ENCODE data around the gene SSBP3.
A peak's percentile ranks its signal among the peaks of the same experiment; 100 is the strongest.
"Not testable (repeated sequence)": the region's sequence is repeated elsewhere in the genome, so short reads cannot be mapped to it uniquely, and the experiment has no call there.

SSBP3 gene

DNA sequence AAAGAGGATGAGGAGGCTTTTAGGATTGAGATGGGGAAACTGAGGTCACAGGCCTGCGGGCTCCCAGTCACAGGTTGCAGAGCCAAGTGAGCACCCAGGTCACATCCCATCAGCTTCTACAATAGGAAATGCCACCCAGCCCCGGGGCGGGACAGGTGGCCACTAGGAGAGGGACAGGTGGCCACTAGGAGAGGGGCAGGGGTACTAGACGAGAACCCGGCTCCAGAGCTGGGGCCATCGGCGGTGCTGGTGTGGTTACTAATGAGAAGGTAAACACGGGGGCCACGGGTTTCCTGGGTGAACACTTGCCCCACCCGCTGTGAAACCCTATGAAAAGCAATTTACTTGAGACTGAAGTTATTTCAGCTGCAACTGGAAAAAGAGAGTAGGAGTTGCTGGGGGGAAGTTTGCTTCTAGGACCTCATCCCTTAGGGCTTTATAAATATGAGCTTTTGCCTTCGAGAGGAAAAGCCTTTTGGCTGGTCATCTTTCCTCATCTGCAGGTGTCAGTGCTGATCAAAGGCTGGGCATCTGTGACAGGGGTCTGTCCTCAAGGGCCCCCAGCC, 153.7 kb downstream of the SSBP3 start:
- DNase-seq (ENCODE audit: extremely low read depth in 1 of 2, low read depth in 1 of 2): no peak

- no peak for DNase-seq (ENCODE audit: extremely low read depth in 1 of 2, low read depth in 1 of 2)
Observed at GRCh38 chr1:54250670-54251069, 155.5 kb downstream of the SSBP3 start.

- DNase-seq (ENCODE audit: extremely low read depth in 1 of 2, low read depth in 1 of 2): no peak
Observed at GRCh38 chr1:54249819-54250435, 156.3 kb downstream of the SSBP3 start.

DNA sequence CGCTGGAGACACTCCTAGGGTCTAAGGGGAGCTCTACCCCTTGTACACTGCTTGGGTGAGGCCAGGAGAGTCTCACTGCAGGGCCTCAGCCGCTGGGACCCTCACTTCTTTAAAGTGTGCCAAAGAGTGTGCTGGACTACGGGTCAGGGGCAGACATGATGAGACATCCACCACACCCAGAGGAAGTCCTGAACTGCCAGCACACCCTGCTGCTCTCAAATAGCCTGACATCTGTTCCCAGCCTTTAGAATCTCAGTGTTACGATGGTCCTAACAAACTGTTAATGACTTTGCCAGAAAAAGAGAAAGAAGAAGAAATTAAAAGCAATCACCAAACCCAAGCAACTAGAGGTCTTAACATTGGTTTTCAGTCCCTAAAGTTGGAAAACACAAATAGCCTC, 157.2 kb downstream of the SSBP3 start:
- DNase-seq (ENCODE audit: extremely low read depth in 1 of 2, low read depth in 1 of 2): no peak

DNA sequence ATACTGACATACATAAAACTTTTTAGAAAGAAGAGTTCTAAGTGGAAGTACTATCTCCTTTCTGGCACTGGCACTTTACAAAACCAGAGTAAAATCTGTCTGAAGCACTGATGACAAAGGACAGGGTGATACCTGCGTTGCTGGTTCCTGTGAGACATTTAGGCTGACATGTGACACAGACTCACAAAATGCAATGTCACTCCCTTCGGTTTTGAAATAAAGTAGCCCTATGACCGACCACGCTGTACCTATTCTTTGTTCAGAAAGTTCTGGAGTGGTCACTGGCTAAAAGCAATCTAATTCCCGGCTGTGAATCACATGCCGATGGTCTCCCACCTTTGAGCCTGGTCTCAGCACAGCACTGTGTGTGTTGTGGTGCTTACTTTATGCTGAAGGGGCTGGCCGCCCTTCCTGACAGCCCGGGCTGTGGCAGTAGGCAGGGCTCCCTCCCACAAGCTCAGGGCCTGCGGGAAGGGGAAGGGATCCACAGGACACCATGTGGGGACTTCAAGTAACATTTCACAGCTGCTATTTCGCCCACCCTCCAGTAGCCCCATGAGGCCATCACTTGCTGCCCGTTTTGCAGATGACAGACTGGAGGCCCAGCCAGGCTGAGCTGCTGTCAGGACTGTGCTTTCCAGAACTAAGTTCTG, 158.2 kb downstream of the SSBP3 start:
- no peak for DNase-seq (ENCODE audit: extremely low read depth in 1 of 2, low read depth in 1 of 2)

- no peak for DNase-seq (ENCODE audit: extremely low read depth in 1 of 2, low read depth in 1 of 2)
Observed at GRCh38 chr1:54246116-54246721, 160.0 kb downstream of the SSBP3 start.

DNA sequence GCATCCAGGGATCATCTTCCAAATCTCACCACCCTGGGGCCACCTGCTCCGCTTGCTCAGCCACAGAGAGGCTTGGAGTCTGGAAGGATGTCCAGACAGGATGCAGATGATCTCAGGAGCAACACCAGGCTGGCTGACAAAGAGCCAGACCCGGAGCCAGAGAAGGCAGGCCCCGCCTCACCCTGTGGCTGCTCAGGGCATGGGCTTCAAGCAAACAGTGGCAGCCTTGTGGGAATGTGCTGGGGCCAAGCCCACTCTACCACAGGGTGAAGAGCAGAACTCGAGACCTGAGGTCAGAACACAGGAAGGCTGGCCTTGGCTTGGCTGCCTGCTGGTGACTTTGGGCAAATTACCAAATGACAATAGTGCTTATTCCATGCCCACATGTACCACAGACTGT, 160.7 kb downstream of the SSBP3 start:
- no peak for DNase-seq (ENCODE audit: extremely low read depth in 1 of 2, low read depth in 1 of 2)

GRCh38 chr1:54244655-54245054, 161.5 kb downstream of the SSBP3 start:
- DNase-seq (ENCODE audit: extremely low read depth in 1 of 2, low read depth in 1 of 2): no peak

DNA sequence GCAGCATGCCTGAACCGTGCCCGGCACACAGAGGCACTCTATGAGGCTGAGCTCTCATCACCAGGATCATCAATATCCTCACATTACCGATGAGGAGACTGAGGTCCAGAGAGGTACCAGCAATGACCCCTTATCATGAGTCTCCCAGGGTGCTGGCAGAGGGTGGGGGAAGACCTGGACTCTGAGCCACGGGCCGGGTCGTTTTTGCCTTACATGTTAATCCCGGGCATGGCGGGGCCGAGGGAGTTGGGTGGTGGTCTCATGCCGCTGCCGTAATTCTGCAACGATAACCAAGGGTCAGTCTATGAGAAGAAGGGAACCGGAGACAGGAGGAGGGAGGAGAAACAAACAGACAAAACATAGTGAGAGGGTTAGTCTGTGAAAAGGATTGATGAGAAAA, 163.2 kb downstream of the SSBP3 start:
- no peak for DNase-seq (ENCODE audit: extremely low read depth in 1 of 2, low read depth in 1 of 2)

- no peak for DNase-seq (ENCODE audit: extremely low read depth in 1 of 2, low read depth in 1 of 2)
Observed at GRCh38 chr1:54241364-54241763, 164.8 kb downstream of the SSBP3 start.

GRCh38 chr1:54240741-54241335, 165.4 kb downstream of the SSBP3 start:
- DNase-seq (ENCODE audit: extremely low read depth in 1 of 2, low read depth in 1 of 2): no peak

- DNase-seq (ENCODE audit: extremely low read depth in 1 of 2, low read depth in 1 of 2): no peak
Observed at GRCh38 chr1:54239631-54240031, 166.6 kb downstream of the SSBP3 start.

GRCh38 chr1:54239035-54239383, 167.2 kb downstream of the SSBP3 start:
- no peak for DNase-seq (ENCODE audit: extremely low read depth in 1 of 2, low read depth in 1 of 2)

- no peak for DNase-seq (ENCODE audit: extremely low read depth in 1 of 2, low read depth in 1 of 2)
Observed at GRCh38 chr1:54238353-54239034, 167.7 kb downstream of the SSBP3 start.

DNA sequence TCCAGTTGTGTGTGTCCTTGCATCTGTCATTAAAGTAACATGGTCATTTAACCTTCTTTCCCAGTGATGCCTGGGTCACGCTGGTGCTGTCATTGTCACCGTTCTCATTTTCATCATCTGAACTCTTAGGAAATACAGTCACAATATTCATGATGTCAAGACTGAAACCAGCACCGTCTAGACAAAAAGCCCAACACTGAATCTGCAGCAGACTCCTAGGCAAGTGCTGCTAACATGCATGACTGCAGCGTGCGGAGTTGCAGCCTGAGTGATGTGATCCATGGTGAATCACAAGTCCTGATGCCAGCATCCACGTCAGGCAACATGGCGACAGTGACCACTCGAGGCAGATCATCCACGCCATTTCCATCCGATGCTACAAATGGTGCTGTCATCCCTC, 168.6 kb downstream of the SSBP3 start:
- DNase-seq (ENCODE audit: extremely low read depth in 1 of 2, low read depth in 1 of 2): no peak

- no peak for DNase-seq (ENCODE audit: extremely low read depth in 1 of 2, low read depth in 1 of 2)
Observed at GRCh38 chr1:54234284-54234683, 171.9 kb downstream of the SSBP3 start.

- not testable (repeated sequence) for DNase-seq (ENCODE audit: extremely low read depth in 1 of 2, low read depth in 1 of 2)
Observed at GRCh38 chr1:54233196-54233595, 173.0 kb downstream of the SSBP3 start.

GRCh38 chr1:54230507-54231339, 175.5 kb downstream of the SSBP3 start:
- DNase-seq (ENCODE audit: extremely low read depth in 1 of 2, low read depth in 1 of 2): peak; percentile 37 to 60

- DNase-seq (ENCODE audit: extremely low read depth in 1 of 2, low read depth in 1 of 2): peak; percentile 37 to 55
Observed at GRCh38 chr1:54229281-54229891, 176.8 kb downstream of the SSBP3 start.

DNA sequence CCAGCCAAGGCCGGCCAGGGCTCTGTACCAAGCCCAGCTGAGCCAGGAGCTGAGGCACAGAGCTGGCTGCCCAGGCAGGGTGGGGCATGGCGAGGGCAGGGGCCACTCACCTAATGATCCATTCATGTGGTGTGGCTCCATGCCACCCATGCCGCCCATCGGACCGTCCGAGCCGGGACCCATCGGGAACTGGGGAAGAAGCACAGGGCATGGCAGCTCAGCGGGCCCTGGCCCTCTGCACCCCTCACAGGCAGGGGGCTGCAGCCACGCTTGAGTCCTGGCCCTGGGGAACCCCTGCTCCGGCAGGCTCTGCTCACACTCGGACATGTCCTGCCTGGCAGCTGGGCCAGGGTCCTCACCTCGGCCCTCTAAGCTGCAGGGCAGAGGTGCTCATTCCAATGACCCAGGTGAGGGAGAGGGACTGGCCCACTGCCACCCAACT, 177.5 kb downstream of the SSBP3 start:
- DNase-seq (ENCODE audit: extremely low read depth in 1 of 2, low read depth in 1 of 2): no peak

Data from stimulated activated CD8-positive, alpha-beta memory T cell treated with anti-CD3 and anti-CD28 coated beads, Interleukin-7, amount 100 ng/mL, for 48 hours (primary cell).